Measurements from ENCODE around the gene STK38.

GRCh38 chr6:36487698-36488097, 59.6 kb downstream of the STK38 start:
- TF ChIP-seq SP1 (IDR thresholded peaks at IDR 0.05) (no peak), MAX (IDR thresholded peaks at IDR 0.05) (no peak), JUND (IDR thresholded peaks at IDR 0.05) (no peak), TAF1 (conservative IDR thresholded peaks at IDR 0.05) (no peak), REST (IDR thresholded peaks at IDR 0.05) (no peak), CTCF (IDR thresholded peaks at IDR 0.05; ENCODE audit: low read depth, low read length, missing input control) (no peak), GABPA (IDR thresholded peaks at IDR 0.05 in 1 of 2, conservative IDR thresholded peaks at IDR 0.05 in 1 of 2) (no peak), FOXA1 (IDR thresholded peaks at IDR 0.05) (no peak), NR2F2 (IDR thresholded peaks at IDR 0.05) (no peak), RAD21 (IDR thresholded peaks at IDR 0.05) (no peak), YY1 (IDR thresholded peaks at IDR 0.05) (no peak), FOXA2 (IDR thresholded peaks at IDR 0.05) (no peak), ATF3 (IDR thresholded peaks at IDR 0.05) (no peak), HNF4A (conservative IDR thresholded peaks at IDR 0.05) (no peak)

All from liver (tissue), 3 donors.